ENCODE measurements around the gene CARD9.
"Not testable (repeated sequence)": the region's sequence is repeated elsewhere in the genome, so short reads cannot be mapped to it uniquely, and the experiment has no call there.

GRCh38 chr9:136407061-136407460 is 33.6 kb upstream of the CARD9 start:
- not testable (repeated sequence) for TF ChIP-seq POLR2A, CTCF (IDR thresholded peaks at IDR 0.05)

Measured in thyroid gland (tissue), 4 donors.